Neural cell (in vitro differentiated cells): ENCODE results near the gene TLL2.
A peak's percentile ranks its signal among the peaks of the same experiment; 100 is the strongest.

Experiments used
- EP300 ChIP-seq: fragments of 450-650 bp; conservative IDR thresholded peaks from 2 replicates; pipeline ENCODE4 v1.6.1; 2014; ENCODE audit warnings: antibody characterized with exemption, mild to moderate bottlenecking, moderate library complexity; ENCODE audit not compliant: poor library complexity, severe bottlenecking
- EZH2 ChIP-seq: fragments of 200-600, 300-800 bp; shearing (Covaris generic), sonication (generic); IDR thresholded peaks from 2 replicates; pipeline ENCODE4 v1.6.1; 2014; ENCODE audit warnings: antibody characterized with exemption, low read length, borderline replicate concordance, mild to moderate bottlenecking; ENCODE audit not compliant: insufficient read depth, poor library complexity, severe bottlenecking
- POLR2AphosphoS5 ChIP-seq: IDR thresholded peaks from 2 replicates; pipeline ENCODE4 v1.6.1; 2012
- SMC3 ChIP-seq: fragments of 450-650 bp; conservative IDR thresholded peaks from 2 replicates; pipeline ENCODE4 v1.6.1; 2014; ENCODE audit warnings: antibody characterized with exemption, mild to moderate bottlenecking, moderate library complexity; ENCODE audit not compliant: poor library complexity
- TF ChIP-seq, protein P1 (sequence below): fragments of 450-650 bp; IDR thresholded peaks from 2 replicates; pipeline ENCODE4 v1.5.1; 2014; ENCODE audit warnings: antibody characterized with exemption, mild to moderate bottlenecking, moderate library complexity; ENCODE audit not compliant: poor library complexity, severe bottlenecking

DNA sequence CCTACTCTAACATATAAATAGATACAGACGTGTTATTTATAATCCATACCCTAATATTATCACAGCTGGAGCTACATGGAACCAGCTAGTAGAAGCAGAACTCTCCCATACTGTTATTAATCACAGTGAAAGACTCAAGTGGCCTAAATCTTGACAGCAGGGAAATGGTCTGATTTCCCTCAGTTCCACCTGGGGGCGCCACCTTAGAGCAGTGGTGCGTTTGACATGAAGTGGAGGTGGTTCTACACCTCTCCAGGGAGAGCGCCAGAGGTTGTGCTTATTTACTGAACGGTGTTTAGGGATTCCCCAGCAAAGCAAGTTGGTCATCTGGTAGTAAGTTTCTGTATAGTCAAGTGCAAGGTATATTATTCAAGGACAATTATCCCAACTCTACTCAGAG lies 191.9 kb downstream of the TLL2 start:
- TF ChIP-seq, protein P1, sequence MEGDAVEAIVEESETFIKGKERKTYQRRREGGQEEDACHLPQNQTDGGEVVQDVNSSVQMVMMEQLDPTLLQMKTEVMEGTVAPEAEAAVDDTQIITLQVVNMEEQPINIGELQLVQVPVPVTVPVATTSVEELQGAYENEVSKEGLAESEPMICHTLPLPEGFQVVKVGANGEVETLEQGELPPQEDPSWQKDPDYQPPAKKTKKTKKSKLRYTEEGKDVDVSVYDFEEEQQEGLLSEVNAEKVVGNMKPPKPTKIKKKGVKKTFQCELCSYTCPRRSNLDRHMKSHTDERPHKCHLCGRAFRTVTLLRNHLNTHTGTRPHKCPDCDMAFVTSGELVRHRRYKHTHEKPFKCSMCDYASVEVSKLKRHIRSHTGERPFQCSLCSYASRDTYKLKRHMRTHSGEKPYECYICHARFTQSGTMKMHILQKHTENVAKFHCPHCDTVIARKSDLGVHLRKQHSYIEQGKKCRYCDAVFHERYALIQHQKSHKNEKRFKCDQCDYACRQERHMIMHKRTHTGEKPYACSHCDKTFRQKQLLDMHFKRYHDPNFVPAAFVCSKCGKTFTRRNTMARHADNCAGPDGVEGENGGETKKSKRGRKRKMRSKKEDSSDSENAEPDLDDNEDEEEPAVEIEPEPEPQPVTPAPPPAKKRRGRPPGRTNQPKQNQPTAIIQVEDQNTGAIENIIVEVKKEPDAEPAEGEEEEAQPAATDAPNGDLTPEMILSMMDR: no peak
- TF ChIP-seq EP300 (no peak), SMC3 (no peak), POLR2AphosphoS5 (peak; percentile 68), EZH2 (no peak)
